Liver (tissue), 9 donors: ENCODE results near the gene TOLLIP. TPM values are rescaled to one million over a fixed set of nuclear protein-coding genes. Genes with fewer than 3 reads are reported as not detected.

ENCODE experiments used
- DNase-seq: peaks from one replicate; pipeline ENCODE4 v3.0.0-alpha.2; 2017; ENCODE audit warnings: low spot score
- H3K27ac ChIP-seq, 2 donors: one replicate each; pipeline ENCODE4 v1.7.0; 2013; ENCODE audit warnings: inconsistent platforms in 2 of 2, low read length in 2 of 2, control low read depth in 1 of 2, low read depth in 1 of 2, mild to moderate bottlenecking in 1 of 2
- H3K27me3 ChIP-seq, 4 donors: one replicate each; pipeline versions ENCODE4 v1.6.1 to v1.7.0; 2013; ENCODE audit warnings: low read length in 3 of 4, inconsistent platforms in 1 of 4, mild to moderate bottlenecking in 1 of 4, moderate library complexity in 1 of 4; ENCODE audit not compliant: control insufficient read depth in 4 of 4, insufficient read depth in 4 of 4
- H3K36me3 ChIP-seq, 4 donors: one replicate each; pipeline versions ENCODE4 v1.6.1 to v1.7.0; 2013; ENCODE audit warnings: low read length in 3 of 4, mild to moderate bottlenecking in 3 of 4, low read depth in 1 of 4, moderate library complexity in 1 of 4; ENCODE audit not compliant: control insufficient read depth in 4 of 4, insufficient read depth in 3 of 4
- H3K4me1 ChIP-seq, 4 donors: one replicate each; pipeline versions ENCODE4 v1.6.1 to v1.7.0; 2013; ENCODE audit warnings: low read length in 3 of 4, mild to moderate bottlenecking in 3 of 4, moderate library complexity in 1 of 4; ENCODE audit not compliant: control insufficient read depth in 4 of 4, insufficient read depth in 4 of 4
- H3K4me3 ChIP-seq, 3 donors: one replicate each; pipeline versions ENCODE4 v1.6.1 to v1.7.0; 2013; ENCODE audit warnings: low read length in 3 of 3, control low read depth in 1 of 3, low read depth in 1 of 3, mild to moderate bottlenecking in 1 of 3
- H3K9ac ChIP-seq, 2 donors: one replicate each; pipeline ENCODE4 v1.7.0; 2013; ENCODE audit warnings: low read length in 2 of 2, mild to moderate bottlenecking in 2 of 2, moderate library complexity in 2 of 2, control low read depth in 1 of 2, low read depth in 1 of 2
- H3K9me3 ChIP-seq, 4 donors: one replicate each; pipeline versions ENCODE4 v1.6.1 to v1.7.0; 2013; ENCODE audit warnings: low read length in 3 of 4; ENCODE audit not compliant: control insufficient read depth in 4 of 4
- CTCF ChIP-seq: fragments of 150-350 bp; IDR thresholded peaks from 2 replicates; pipeline ENCODE4 v1.5.1; 2017; ENCODE audit warnings: improper control_type of control experiment, low read depth, low read length; ENCODE audit not compliant: missing input control
- FOXA1 ChIP-seq: IDR thresholded peaks from 2 replicates; pipeline ENCODE4 v1.6.1; 2016; ENCODE audit warnings: antibody characterized with exemption
- FOXA2 ChIP-seq: IDR thresholded peaks from 2 replicates; pipeline ENCODE4 v1.6.1; 2016; ENCODE audit warnings: antibody characterized with exemption
- GABPA ChIP-seq, 2 donors: IDR thresholded peaks in 1 of 2; conservative IDR thresholded peaks in 1 of 2; 2 replicates each; pipeline ENCODE4 v1.6.1; 2016; ENCODE audit warnings: antibody characterized with exemption in 2 of 2, mild to moderate bottlenecking in 1 of 2, moderate library complexity in 1 of 2
- JUND ChIP-seq, 2 donors: IDR thresholded peaks; 2 replicates each; pipeline ENCODE4 v1.6.1; 2016; ENCODE audit warnings: antibody characterized with exemption in 2 of 2
- MAX ChIP-seq: IDR thresholded peaks from 2 replicates; pipeline ENCODE4 v1.6.1; 2016; ENCODE audit warnings: antibody characterized with exemption
- RAD21 ChIP-seq, 2 donors: IDR thresholded peaks; 2 replicates each; pipeline ENCODE4 v1.6.1; 2016; ENCODE audit warnings: antibody characterized with exemption in 2 of 2, mild to moderate bottlenecking in 2 of 2
- REST ChIP-seq: IDR thresholded peaks from 2 replicates; pipeline ENCODE4 v1.6.1; 2016; ENCODE audit warnings: antibody characterized with exemption, mild to moderate bottlenecking
- SP1 ChIP-seq: IDR thresholded peaks from 2 replicates; pipeline ENCODE4 v1.6.1; 2018; ENCODE audit warnings: antibody characterized with exemption, mild to moderate bottlenecking
- TAF1 ChIP-seq: conservative IDR thresholded peaks from 2 replicates; pipeline ENCODE4 v1.6.1; 2016; ENCODE audit warnings: antibody characterized with exemption, mild to moderate bottlenecking
- YY1 ChIP-seq: IDR thresholded peaks from 2 replicates; pipeline ENCODE4 v1.6.1; 2016; ENCODE audit warnings: antibody characterized with exemption, mild to moderate bottlenecking
- WGBS: extraction: QIAGEN DNeasy Blood & Tissue Kit; methylation state at CpG from one replicate; pipeline ENCODE4 v1.1.7; 2013; 5-methylcytosine and 5-hydroxymethylcytosine counted together
- polyA plus RNA-seq, 2 donors: library from polyadenylated mRNA; stranded (reverse) in 1 of 2; unstranded in 1 of 2; fragments of 200-250 nt in 1 of 2; fragments of >200 nt in 1 of 2; fragmentation: Nextera tagmentation in 1 of 2; extraction: Ambion mirVana in 1 of 2; gene quantifications; one replicate each; pipeline versions ENCODE4 v1.2.1 to v1.2.3, GENCODE V29; 2013 to 2015
- total RNA-seq, 2 donors: library from RNA; depleted of rRNA; stranded (reverse); fragments of >200 nt; gene quantifications; one replicate each; pipeline ENCODE4 v1.2.3, GENCODE V29; 2014
- donor health status: healthy.
- donor health status: healthy.
- donor health status: healthy.
- donor health status: healthy.
- donor health status: healthy.

Gene TOLLIP
- total and polyA plus RNA-seq, 4 donors = 27.5 to 102 (median 72.9) TPM

GRCh38 chr11:1308743-1309497 is 512 bp downstream of the TOLLIP start:
- Histone ChIP-seq H3K27me3 (no peaks in the 10 kb centered on the region), H3K27ac (peak overlapping the region; percentile 86 to 89), H3K9me3 (peaks cover 0 to 3% (median 0%) of the 10 kb centered on the region in 4 donors), H3K36me3 (no peaks in the 10 kb centered on the region), H3K4me3 (peak overlapping the region; percentile 42 to 90 (median 73)), H3K4me1 (peaks cover 14 to 61% (median 39%) of the 10 kb centered on the region in 4 donors), H3K9ac (peak overlapping the region; percentile 69 to 79)
- 2% methylated on average over 58 of the region's 58 CpGs for WGBS
- TF ChIP-seq JUND (IDR thresholded peaks at IDR 0.05) (no peak), FOXA1 (no peak), REST (no peak), FOXA2 (no peak), GABPA (IDR thresholded peaks at IDR 0.05 in 1 of 2, conservative IDR thresholded peaks at IDR 0.05 in 1 of 2) (no peak), TAF1 (no peak), CTCF (no peak), RAD21 (IDR thresholded peaks at IDR 0.05) (no peak), YY1 (no peak)
- no peak for DNase-seq

- no peak for DNase-seq
- peak overlapping the region; percentile 69 to 79 for H3K9ac ChIP-seq
- peaks cover 0 to 3% (median 0%) of the 10 kb centered on the region in 4 donors for H3K9me3 ChIP-seq
- H3K4me3 ChIP-seq = peak overlapping the region; percentile 42 to 90 (median 73)
- peak in 1 of 2 donors; percentile 35 for TF ChIP-seq RAD21 (IDR thresholded peaks at IDR 0.05)
- TF ChIP-seq REST = peak; percentile 15
- no peak for TF ChIP-seq FOXA2
- no peak for TF ChIP-seq GABPA (IDR thresholded peaks at IDR 0.05 in 1 of 2, conservative IDR thresholded peaks at IDR 0.05 in 1 of 2)
- TF ChIP-seq FOXA1 = no peak
- peak; percentile 17 for TF ChIP-seq MAX
- TF ChIP-seq YY1 = peak; percentile 46
- no peak for TF ChIP-seq SP1
- no peaks in the 10 kb centered on the region for H3K36me3 ChIP-seq
- H3K27ac ChIP-seq = peak overlapping the region; percentile 86 to 89
- 34% methylated on average over 21 of the region's 21 CpGs for WGBS
- H3K27me3 ChIP-seq = no peaks in the 10 kb centered on the region
- H3K4me1 ChIP-seq = peaks cover 14 to 66% (median 44%) of the 10 kb centered on the region in 4 donors
Observed at GRCh38 chr11:1307998-1308742, 1.3 kb downstream of the TOLLIP start.
